Motor neuron (in vitro differentiated cells): ENCODE measurements around the gene GCA. TPM values are rescaled to one million over a fixed set of nuclear protein-coding genes. Genes with fewer than 3 reads are reported as not detected.
A peak's percentile ranks its signal among the peaks of the same experiment; 100 is the strongest.

Experiments
- ATAC-seq, 8 experiments: fragments of 200-7000 bp; cut with Tn5 transposase; replicated peaks in 6 of 8; 2 replicates each; pipeline ENCODE4 v1.8.0; 2021; ENCODE audit warnings: mild to moderate bottlenecking in 8 of 8, moderate library complexity in 8 of 8
- H3K27ac ChIP-seq, 2 donors: fragments of 250-450 bp; sonication (Bioruptor Pico); 2 replicates each; pipeline ENCODE4 v1.9.0; 2021; ENCODE audit warnings: antibody characterized with exemption in 2 of 2, mild to moderate bottlenecking in 2 of 2, moderate library complexity in 1 of 2
- H3K4me1 ChIP-seq, 2 donors: fragments of 250-450 bp; sonication (Bioruptor Pico); replicated peaks in 1 of 2; 2 replicates each; pipeline ENCODE4 v1.6.1; 2021; ENCODE audit warnings: antibody characterized with exemption in 2 of 2, mild to moderate bottlenecking in 2 of 2, moderate library complexity in 1 of 2
- H3K4me3 ChIP-seq, 5 donors: fragments of 250-450 bp; sonication (Bioruptor Pico); 2 replicates each; pipeline ENCODE4 v1.9.0; 2021; ENCODE audit warnings: antibody characterized with exemption in 5 of 5, mild to moderate bottlenecking in 5 of 5, moderate library complexity in 4 of 5
- WGBS, 10 experiments: fragments of 450-650 bp; shearing (Covaris generic); methylation state at CpG; one replicate each; pipeline ENCODE4 v1.0.0; 2022; 5-methylcytosine and 5-hydroxymethylcytosine counted together
- in situ Hi-C, 9 experiments: fragments of 400-800 bp; cut with MboI; loops; one replicate each; pipeline ENCODE4 v1.15.0; 2021; ENCODE audit warnings: low sequenced_read_pairs in 9 of 9, low pct_unique_long_range_greater_than_20kb in 2 of 9; ENCODE audit not compliant: unreplicated experiment in 9 of 9
- total RNA-seq, 8 experiments: library from RNA; unstranded; fragments of 300-600 nt; gene quantifications; 2 replicates each; pipeline versions ENCODE4 v1.2.3 to v1.2.4, GENCODE V29; 2022

GCA gene
- total RNA-seq, 8 experiments from 2014 or later: 1.5 to 25.2 (median 13.1) TPM

GRCh38 chr2:162340822-162341221 lies 3.1 kb upstream of the GCA start:
- Histone ChIP-seq H3K4me3 (no peak overlapping the region), H3K4me1 (peaks cover 3 to 5% of the 10 kb centered on the region in 2 donors), H3K27ac (no peak overlapping the region)
- no peak for ATAC-seq
- in situ Hi-C loops: no loop called here

- H3K27ac ChIP-seq: no peak overlapping the region
- H3K4me1 ChIP-seq: peaks cover 3 to 5% of the 10 kb centered on the region in 2 donors
- peak in 1 of 8 experiments; percentile 11 for ATAC-seq
- in situ Hi-C loops: no loop called here
- 0 to 100% (median 82%) methylated on average over 1 to 3 of the region's 3 CpGs; no CpG with 5 or more reads in 3 of the 10 experiments for WGBS, 10 experiments
- no peak overlapping the region for H3K4me3 ChIP-seq
These were observed 1.6 kb upstream of the GCA start for GRCh38 chr2:162342321-162342720.

GRCh38 chr2:162342841-162343240 lies 1.1 kb upstream of the GCA start:
- Histone ChIP-seq H3K4me3 (no peak overlapping the region), H3K4me1 (peaks cover 3 to 5% of the 10 kb centered on the region in 2 donors), H3K27ac (no peak overlapping the region)
- ATAC-seq: no peak
- in situ Hi-C loops: no loop called here
- WGBS, 10 experiments: 50 to 100% (median 83%) methylated on average over 1 to 2 of the region's 2 CpGs; no CpG with 5 or more reads in 1 of the 10 experiments

- H3K4me3 ChIP-seq: peak overlapping the region; percentile 23 to 81 (median 72)
- H3K27ac ChIP-seq: no peak overlapping the region
- in situ Hi-C loops: no loop called here
- H3K4me1 ChIP-seq: peaks cover 3 to 5% of the 10 kb centered on the region in 2 donors
- WGBS, 10 experiments: 36 to 100% (median 70%) methylated on average over 1 to 4 of the region's 4 CpGs; no CpG with 5 or more reads in 2 of the 10 experiments
- no peak for ATAC-seq
These were observed 474 bp upstream of the GCA start for GRCh38 chr2:162343492-162343823.

GRCh38 chr2:162344617-162344950 lies 652 bp downstream of the GCA start:
- in situ Hi-C loops: no loop called here
- Histone ChIP-seq H3K27ac (no peak overlapping the region), H3K4me3 (peak overlapping the region; percentile 67 to 81 (median 72)), H3K4me1 (peaks cover 3 to 5% of the 10 kb centered on the region in 2 donors)
- ATAC-seq: no peak
- WGBS, 10 experiments: 0 to 47% (median 10%) methylated on average over 2 to 8 of the region's 8 CpGs; no CpG with 5 or more reads in 1 of the 10 experiments

- no peak overlapping the region for H3K4me3 ChIP-seq
- H3K27ac ChIP-seq: no peak overlapping the region
- peak in 1 of 8 experiments; percentile 30 for ATAC-seq
- in situ Hi-C loops: no loop called here
- H3K4me1 ChIP-seq: no peaks in the 10 kb centered on the region
- 0 to 100% (median 78%) methylated on average over 1 to 2 of the region's 2 CpGs for WGBS, 10 experiments
These were observed 21.5 kb downstream of the GCA start for GRCh38 chr2:162365392-162365791.

- 14 to 100% (median 69%) methylated on average over 1 of the region's 1 CpG; no CpG with 5 or more reads in 2 of the 10 experiments for WGBS, 10 experiments
- H3K27ac ChIP-seq: no peak overlapping the region
- in situ Hi-C loops: no loop called here
- no peaks in the 10 kb centered on the region for H3K4me1 ChIP-seq
- H3K4me3 ChIP-seq: no peak overlapping the region
- ATAC-seq: no peak
These were observed 24.6 kb downstream of the GCA start for GRCh38 chr2:162368494-162368893.

- Histone ChIP-seq H3K4me3 (no peak overlapping the region), H3K27ac (no peak overlapping the region), H3K4me1 (no peaks in the 10 kb centered on the region)
- ATAC-seq: no peak
- in situ Hi-C loops: no loop called here
- 0 to 100% (median 83%) methylated on average over 1 of the region's 1 CpG; no CpG with 5 or more reads in 3 of the 10 experiments for WGBS, 10 experiments
These were observed 25.6 kb downstream of the GCA start for GRCh38 chr2:162369551-162369950.

- Histone ChIP-seq H3K4me3 (no peak overlapping the region), H3K27ac (no peak overlapping the region), H3K4me1 (no peaks in the 10 kb centered on the region)
- no peak for ATAC-seq
- in situ Hi-C loops: no loop called here
- WGBS, 10 experiments: 32 to 96% (median 80%) methylated on average over 1 to 3 of the region's 3 CpGs; no CpG with 5 or more reads in 1 of the 10 experiments
These were observed 27.0 kb downstream of the GCA start for GRCh38 chr2:162370931-162371330.

GRCh38 chr2:162372818-162373217 lies 28.9 kb downstream of the GCA start:
- no peak for ATAC-seq
- H3K27ac ChIP-seq: no peak overlapping the region
- in situ Hi-C loops: no loop called here
- H3K4me3 ChIP-seq: no peak overlapping the region
- H3K4me1 ChIP-seq: no peaks in the 10 kb centered on the region

- Histone ChIP-seq H3K4me1 (peaks cover 7 to 14% of the 10 kb centered on the region in 2 donors), H3K27ac (no peak overlapping the region), H3K4me3 (no peak overlapping the region)
- ATAC-seq: no peak
- in situ Hi-C loops: no loop called here
- WGBS, 10 experiments: 55 to 100% (median 96%) methylated on average over 1 to 9 of the region's 12 CpGs
These were observed 36.0 kb downstream of the GCA start for GRCh38 chr2:162379719-162380580.

GRCh38 chr2:162381851-162382250 lies 37.9 kb downstream of the GCA start:
- Histone ChIP-seq H3K4me3 (no peak overlapping the region), H3K4me1 (peaks cover 7 to 14% of the 10 kb centered on the region in 2 donors), H3K27ac (no peak overlapping the region)
- WGBS, 10 experiments: 0 to 100% (median 81%) methylated on average over 1 to 4 of the region's 4 CpGs
- in situ Hi-C loops: no loop called here
- ATAC-seq: peak in 1 of 8 experiments; percentile 36

- no peak overlapping the region for H3K4me3 ChIP-seq
- 0 to 100% (median 32%) methylated on average over 1 of the region's 1 CpG; no CpG with 5 or more reads in 2 of the 10 experiments for WGBS, 10 experiments
- in situ Hi-C loops: no loop called here
These were observed 38.3 kb downstream of the GCA start for GRCh38 chr2:162382278-162382677.

GRCh38 chr2:162385536-162385935 lies 41.6 kb downstream of the GCA start:
- ATAC-seq: no peak
- H3K4me1 ChIP-seq: peaks cover 7 to 14% of the 10 kb centered on the region in 2 donors
- H3K4me3 ChIP-seq: no peak overlapping the region
- 19 to 100% (median 75%) methylated on average over 1 to 3 of the region's 3 CpGs; no CpG with 5 or more reads in 1 of the 10 experiments for whole genome bisulfite sequencing, 10 experiments
- in situ Hi-C loops: no loop called here
- no peak overlapping the region for H3K27ac ChIP-seq

More at GRCh38 chr2:162382278-162382677, 38.3 kb downstream of the GCA start:
- Histone ChIP-seq H3K4me1 (peaks cover 7 to 14% of the 10 kb centered on the region in 2 donors), H3K27ac (no peak overlapping the region)
- ATAC-seq: peak in 3 of 8 experiments; percentile 31 to 73 (median 62)
